ENCODE data around the gene TRIP11. TPM values are rescaled to one million over a fixed set of nuclear protein-coding genes. Genes with fewer than 3 reads are reported as not detected.

The TRIP11 gene
- total and polyA plus RNA-seq, 2 of the 13 experiments (the other 11 are each of a cell fraction or from before 2014, with no cell fraction given), result 10.9 to 32.8 TPM

- TF ChIP-seq ZXDC (CRISPR knock-in tag; IDR thresholded peaks at IDR 0.05) (no peak), NR0B2 (CRISPR knock-in tag; IDR thresholded peaks at IDR 0.05) (no peak), ZNF282 (IDR thresholded peaks at IDR 0.05; ENCODE audit: partially characterized antibody) (no peak), ZNF619 (CRISPR knock-in tag; IDR thresholded peaks at IDR 0.05) (no peak), SRSF9 (IDR thresholded peaks at IDR 0.05; ENCODE audit: borderline replicate concordance, insufficient read depth, low read depth, low read length, poor library complexity, severe bottlenecking) (no peak), SMAD3 (CRISPR knock-in tag; IDR thresholded peaks at IDR 0.05) (no peak), ZBTB49 (CRISPR knock-in tag; IDR thresholded peaks at IDR 0.05; ENCODE audit: borderline replicate concordance) (no peak), KLF13 (CRISPR knock-in tag; IDR thresholded peaks at IDR 0.05) (no peak), SALL2 (CRISPR knock-in tag; IDR thresholded peaks at IDR 0.05) (no peak), ZNF615 (CRISPR knock-in tag; IDR thresholded peaks at IDR 0.05; ENCODE audit: borderline replicate concordance) (no peak), ZGPAT (CRISPR knock-in tag; IDR thresholded peaks at IDR 0.05) (no peak), HNRNPUL1 (IDR thresholded peaks at IDR 0.05; ENCODE audit: low read depth, low read length) (no peak), ZBTB20 (CRISPR knock-in tag; IDR thresholded peaks at IDR 0.05; ENCODE audit: borderline replicate concordance, low read depth) (no peak), NFKBIZ (CRISPR knock-in tag; IDR thresholded peaks at IDR 0.05) (no peak)
Measured at GRCh38 chr14:91942946-91943345, 96.9 kb downstream of the TRIP11 start (continued).

All from HepG2 (cell line).